ENCODE measurements around the gene LCT. TPM values are rescaled to one million over a fixed set of nuclear protein-coding genes. Genes with fewer than 3 reads are reported as not detected.

Gene LCT
- total and polyA plus RNA-seq, 2 of the 13 experiments (the other 11 are each of a cell fraction or from before 2014, with no cell fraction given), result not detected

GRCh38 chr2:135876066-135876711 lies 39.2 kb upstream of the LCT start, which contains the start of gene MCM6 (continued):
- TF ChIP-seq ZNF784 (CRISPR knock-in tag; IDR thresholded peaks at IDR 0.05; ENCODE audit: borderline replicate concordance), result no peak
- TF ChIP-seq PHB2 (IDR thresholded peaks at IDR 0.05; ENCODE audit: partially characterized antibody), result no peak
- no peak for TF ChIP-seq ZXDC (CRISPR knock-in tag; IDR thresholded peaks at IDR 0.05)
- TF ChIP-seq DNMT1 (CRISPR knock-in tag; IDR thresholded peaks at IDR 0.05), result no peak
- no peak for TF ChIP-seq MIXL1 (CRISPR knock-in tag; IDR thresholded peaks at IDR 0.05)
- TF ChIP-seq ZSCAN9 (CRISPR knock-in tag; IDR thresholded peaks at IDR 0.05; ENCODE audit: borderline replicate concordance), result peak; percentile 73; the same call in 1 of the 2 replicates
- no peak for TF ChIP-seq ZNF530 (CRISPR knock-in tag; IDR thresholded peaks at IDR 0.05; ENCODE audit: low read depth)
- TF ChIP-seq NFYC (CRISPR knock-in tag; IDR thresholded peaks at IDR 0.05), result peak; percentile 88
- peak; percentile 79 for TF ChIP-seq DR1 (CRISPR knock-in tag; IDR thresholded peaks at IDR 0.05)
- TF ChIP-seq GATAD1 (CRISPR knock-in tag; IDR thresholded peaks at IDR 0.05), result 0 out of 2 replicates have a peak, but pooled peaks have one; percentile 11
- TF ChIP-seq NR2C2 (CRISPR knock-in tag; IDR thresholded peaks at IDR 0.05; ENCODE audit: borderline replicate concordance), result no peak
- no peak for TF ChIP-seq TARDBP (CRISPR knock-in tag; IDR thresholded peaks at IDR 0.05)
- TF ChIP-seq PLRG1 (conservative IDR thresholded peaks at IDR 0.05), result no peak
- TF ChIP-seq IKZF4 (CRISPR knock-in tag; IDR thresholded peaks at IDR 0.05; ENCODE audit: borderline replicate concordance, low read depth, not compliant biosample characterization), result peak; percentile 38
- TF ChIP-seq RBFOX2 (IDR thresholded peaks at IDR 0.05; ENCODE audit: low read depth, low read length), result peak; percentile 74
- no peak for TF ChIP-seq ZKSCAN5 (CRISPR knock-in tag; IDR thresholded peaks at IDR 0.05)
- TF ChIP-seq FOXA3 (CRISPR knock-in tag; IDR thresholded peaks at IDR 0.05), result no peak
- peak; percentile 95 for TF ChIP-seq REL (CRISPR knock-in tag; conservative IDR thresholded peaks at IDR 0.05)
- 0 out of 2 replicates have a peak, but pooled peaks have one; percentile 18 for TF ChIP-seq NAIF1 (CRISPR knock-in tag; IDR thresholded peaks at IDR 0.05; ENCODE audit: borderline replicate concordance)
- no peak for TF ChIP-seq SYNCRIP (IDR thresholded peaks at IDR 0.05; ENCODE audit: insufficient read depth, low read depth, low read length)
- TF ChIP-seq ZFX (CRISPR knock-in tag; IDR thresholded peaks at IDR 0.05; ENCODE audit: low read depth), result no peak; the same call in 1 of the 2 replicates
- TF ChIP-seq ZNF7 (CRISPR knock-in tag; IDR thresholded peaks at IDR 0.05), result no peak
- TF ChIP-seq PAXIP1 (CRISPR knock-in tag; conservative IDR thresholded peaks at IDR 0.05), result no peak
- no peak for TF ChIP-seq ZFP82 (CRISPR knock-in tag; IDR thresholded peaks at IDR 0.05; ENCODE audit: borderline replicate concordance)
- TF ChIP-seq JUNB (CRISPR knock-in tag; IDR thresholded peaks at IDR 0.05; ENCODE audit: borderline replicate concordance), result peak; percentile 73

Measured in HepG2 (cell line).